Activated CD8-positive, alpha-beta memory T cell treated with anti-CD3 and anti-CD28 coated beads for 36 hours (primary cell): Measurements from ENCODE around the gene CHD9NB. TPM values are rescaled to one million over a fixed set of nuclear protein-coding genes. Genes with fewer than 3 reads are reported as not detected.
"Not testable (repeated sequence)": the region's sequence is repeated elsewhere in the genome, so short reads cannot be mapped to it uniquely, and the experiment has no call there.

ENCODE experiments used
- CTCF ChIA-PET: fragments of 350-600 bp; sonication (Branson Sonifier 250); formaldehyde crosslinking; loops from one replicate; lab custom pipeline; 2021; ENCODE audit warnings: antibody characterized with exemption; lab: Charles Lee
- POLR2A ChIA-PET: fragments of 350-600 bp; sonication (Branson Sonifier 250); formaldehyde crosslinking; loops from one replicate; lab custom pipeline; 2021; ENCODE audit warnings: antibody characterized with exemption; lab: Charles Lee
- total RNA-seq, 2 experiments: library from RNA; stranded (reverse); gene quantifications; one replicate each; pipeline ENCODE4 v1.2.3, GENCODE V29; 2021

Gene CHD9NB
- total RNA-seq, 2 experiments from 2014 or later = 0.31 to 0.32 TPM

DNA sequence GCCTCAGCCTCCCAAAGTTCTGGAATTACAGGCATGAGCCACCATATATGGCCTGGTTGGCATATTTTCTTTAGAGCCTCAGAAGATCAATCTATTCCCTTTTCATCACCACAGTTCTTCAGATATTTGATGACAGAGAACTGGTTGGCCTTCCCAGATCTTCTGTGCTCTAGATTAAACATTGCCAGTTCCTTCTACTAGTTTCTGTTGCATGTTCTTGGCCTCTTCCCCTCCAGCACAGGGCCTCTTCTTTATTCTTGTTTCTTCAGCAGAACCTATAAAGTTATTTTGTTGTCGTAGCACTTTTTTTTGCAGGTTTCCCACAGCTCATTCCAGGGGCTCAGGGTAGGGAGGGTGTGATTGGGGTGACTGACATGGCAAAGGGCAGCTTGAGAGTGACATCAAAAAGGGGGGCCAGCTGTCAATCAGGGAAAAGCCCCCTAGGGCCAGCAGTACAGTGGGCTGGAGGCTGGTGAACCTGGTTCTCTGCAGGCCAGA, 11.4 kb upstream of the CHD9NB start:
- CTCF ChIA-PET = interaction anchor here (2.1 kb wide), 1 partner anchor 9 kb away, joined by 8 read pairs; the partner anchor contains the start of gene CHD9
- POLR2A ChIA-PET = no interaction called here

DNA sequence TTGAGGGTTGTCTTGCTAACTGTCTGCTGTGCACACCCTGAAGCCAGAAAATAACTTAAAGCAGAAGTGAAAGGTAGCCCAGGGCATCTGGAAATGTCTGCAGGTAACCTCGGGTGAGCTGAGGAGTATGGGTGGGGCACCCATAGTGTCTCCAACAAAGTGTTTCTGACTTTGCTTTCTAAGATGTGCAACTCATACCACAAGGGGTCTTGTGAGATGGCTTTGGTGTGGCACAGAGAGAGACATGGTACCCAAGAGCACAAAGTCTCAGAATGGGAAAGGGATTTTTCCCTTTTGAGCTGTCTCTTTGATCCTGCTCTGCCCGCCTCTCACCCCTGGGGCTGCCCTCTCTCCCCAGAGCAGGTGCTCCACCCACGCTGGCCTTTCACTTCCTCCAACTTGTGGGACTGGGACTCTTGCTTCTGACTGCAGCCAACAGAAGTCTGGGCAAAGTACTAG, 9.0 kb upstream of the CHD9NB start:
- ChIA-PET POLR2A (no interaction called here), CTCF (interaction anchor here (0.7 kb wide), 1 partner anchor 146 kb away, joined by 3 read pairs; no protein-coding TSS in a partner anchor)

DNA sequence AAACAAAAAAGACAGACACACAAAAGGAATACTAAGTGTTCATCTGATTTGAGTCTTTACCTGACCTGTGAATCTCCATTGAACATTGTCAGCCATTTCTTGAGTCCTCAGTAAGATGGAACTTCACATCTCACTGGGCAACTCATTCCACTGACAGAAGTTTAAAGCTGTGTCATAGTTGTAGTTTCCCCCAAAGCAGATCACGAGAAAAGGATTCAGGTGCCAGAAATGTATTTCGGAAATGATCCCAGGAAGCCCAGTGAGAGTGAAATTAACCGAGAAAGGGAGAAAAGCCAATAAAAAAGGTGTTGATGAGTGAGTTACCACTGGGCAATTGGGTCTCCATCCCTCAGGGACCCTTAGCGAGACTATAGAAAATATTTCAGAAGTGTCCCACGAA, 8.6 kb upstream of the CHD9NB start:
- ChIA-PET POLR2A (no interaction called here), CTCF (no interaction called here)

DNA sequence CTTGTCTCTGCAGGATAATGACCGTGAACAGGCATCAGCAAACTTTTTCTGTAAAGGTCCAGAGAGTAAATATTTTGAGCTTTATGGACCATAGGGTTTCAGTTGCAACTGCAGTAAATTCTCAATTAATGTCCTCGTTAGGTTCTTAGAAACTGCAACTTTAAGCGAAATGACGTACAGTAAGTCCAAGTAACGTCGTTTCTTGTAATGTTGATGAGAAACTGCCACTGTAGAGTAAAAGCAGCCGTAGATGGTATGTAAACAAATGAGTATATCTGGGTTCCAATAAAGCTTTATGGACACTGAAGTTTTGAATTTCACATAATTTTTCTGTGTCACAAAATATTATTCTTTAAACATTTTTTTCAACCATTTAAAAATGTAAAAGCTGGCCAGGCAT, 7.0 kb upstream of the CHD9NB start:
- ChIA-PET POLR2A (interaction anchor here (0.6 kb wide), 1 partner anchor 41 kb away, joined by 4 read pairs; no protein-coding TSS in a partner anchor), CTCF (no interaction called here)

DNA sequence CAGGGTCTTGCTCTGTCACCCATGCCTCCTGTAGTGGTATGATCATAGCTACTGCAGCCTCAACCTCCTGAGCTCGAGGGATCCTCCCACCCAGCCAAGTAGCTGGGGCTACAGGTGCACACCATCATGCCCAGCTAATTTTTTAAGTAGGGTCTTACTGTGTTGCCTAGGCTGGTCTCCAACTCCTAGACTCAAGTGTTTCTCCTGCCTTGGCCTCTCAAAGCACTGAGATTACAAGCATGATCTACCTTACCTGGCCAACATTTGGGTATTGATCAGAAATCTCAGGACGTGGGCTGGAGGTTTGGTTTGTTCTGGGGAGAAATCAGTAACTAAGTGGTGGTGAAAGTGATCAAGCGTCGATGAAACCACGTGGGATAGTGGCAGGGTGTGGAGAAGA, 6.2 kb upstream of the CHD9NB start:
- ChIA-PET CTCF (no interaction called here), POLR2A (no interaction called here)

DNA sequence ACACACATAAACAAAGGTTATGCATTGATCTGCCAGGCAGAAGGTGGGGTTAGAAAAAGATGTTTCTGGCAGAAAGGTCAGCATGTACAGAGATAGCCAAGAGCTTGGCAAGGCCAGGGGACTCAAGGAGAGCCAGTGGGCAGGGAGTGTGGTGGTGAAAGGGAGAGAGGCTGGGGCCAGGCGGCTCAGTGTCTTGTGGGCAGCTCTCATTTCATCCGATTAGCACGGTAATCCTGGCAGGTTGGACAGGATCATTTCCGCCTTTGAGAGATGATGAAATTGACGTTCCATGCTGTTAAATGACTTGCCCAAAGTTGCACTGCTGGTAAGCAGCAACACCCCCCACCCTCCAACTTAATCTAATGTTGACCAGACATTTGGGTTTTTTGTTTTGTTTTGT, 5.7 kb upstream of the CHD9NB start:
- ChIA-PET CTCF (interaction anchor here (1.5 kb wide), 1 partner anchor 192 kb away, joined by 3 read pairs; no protein-coding TSS in a partner anchor), POLR2A (no interaction called here)

DNA sequence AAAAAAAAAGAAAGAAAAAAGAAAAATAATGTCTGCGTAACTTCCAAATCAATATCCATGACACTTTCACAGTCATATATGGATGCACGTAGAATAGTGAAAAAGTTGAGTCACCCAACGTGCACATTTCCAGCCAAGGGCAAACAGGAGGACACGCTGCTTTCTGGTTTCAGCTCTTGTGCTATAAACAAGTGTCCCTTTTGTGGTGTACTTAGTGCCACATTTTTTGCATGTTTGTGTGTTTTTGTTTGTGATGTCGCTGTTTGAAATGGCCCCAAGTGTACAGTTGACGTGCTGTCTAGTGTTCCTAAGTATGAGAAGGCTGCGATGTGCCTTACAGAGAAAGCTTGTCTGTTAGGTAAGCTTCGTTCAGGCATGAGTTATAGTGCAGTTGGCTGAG, 5.0 kb upstream of the CHD9NB start:
- CTCF ChIA-PET = interaction anchor here (1.5 kb wide), 1 partner anchor 193 kb away, joined by 3 read pairs; no protein-coding TSS in a partner anchor
- POLR2A ChIA-PET = interaction anchor here (0.6 kb wide), 1 partner anchor 47 kb away, joined by 3 read pairs; no protein-coding TSS in a partner anchor

DNA sequence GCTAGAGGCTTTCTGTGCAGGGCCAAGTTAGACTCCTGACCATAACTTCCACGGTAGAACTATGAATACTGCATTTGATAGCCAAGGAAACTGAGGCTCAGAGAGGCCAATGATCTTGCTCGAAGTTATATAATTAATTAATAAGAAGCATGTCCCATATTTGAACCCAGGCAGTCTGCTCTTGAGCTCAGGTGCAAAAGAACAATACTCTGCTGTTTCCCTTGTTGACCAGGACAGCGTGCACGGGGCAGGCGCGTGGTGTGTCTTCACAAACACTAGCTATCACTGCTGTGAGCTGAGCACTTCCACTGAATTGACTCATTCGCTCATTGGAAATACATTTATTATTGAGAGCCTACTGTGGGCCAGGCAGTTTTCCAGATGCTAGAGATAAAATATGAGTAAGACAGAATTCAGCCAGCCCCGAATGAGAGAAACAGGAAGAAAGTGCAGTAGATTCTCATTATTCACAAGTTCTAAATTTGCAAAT, 3.7 kb upstream of the CHD9NB start:
- POLR2A ChIA-PET = interaction anchor here (1.3 kb wide), 1 partner anchor 43 kb away, joined by 5 read pairs; no protein-coding TSS in a partner anchor
- CTCF ChIA-PET = interaction anchor here (1.0 to 1.2 kb wide), 2 partner anchors 74 to 103 kb away, joined by 3 read pairs; no protein-coding TSS in a partner anchor

DNA sequence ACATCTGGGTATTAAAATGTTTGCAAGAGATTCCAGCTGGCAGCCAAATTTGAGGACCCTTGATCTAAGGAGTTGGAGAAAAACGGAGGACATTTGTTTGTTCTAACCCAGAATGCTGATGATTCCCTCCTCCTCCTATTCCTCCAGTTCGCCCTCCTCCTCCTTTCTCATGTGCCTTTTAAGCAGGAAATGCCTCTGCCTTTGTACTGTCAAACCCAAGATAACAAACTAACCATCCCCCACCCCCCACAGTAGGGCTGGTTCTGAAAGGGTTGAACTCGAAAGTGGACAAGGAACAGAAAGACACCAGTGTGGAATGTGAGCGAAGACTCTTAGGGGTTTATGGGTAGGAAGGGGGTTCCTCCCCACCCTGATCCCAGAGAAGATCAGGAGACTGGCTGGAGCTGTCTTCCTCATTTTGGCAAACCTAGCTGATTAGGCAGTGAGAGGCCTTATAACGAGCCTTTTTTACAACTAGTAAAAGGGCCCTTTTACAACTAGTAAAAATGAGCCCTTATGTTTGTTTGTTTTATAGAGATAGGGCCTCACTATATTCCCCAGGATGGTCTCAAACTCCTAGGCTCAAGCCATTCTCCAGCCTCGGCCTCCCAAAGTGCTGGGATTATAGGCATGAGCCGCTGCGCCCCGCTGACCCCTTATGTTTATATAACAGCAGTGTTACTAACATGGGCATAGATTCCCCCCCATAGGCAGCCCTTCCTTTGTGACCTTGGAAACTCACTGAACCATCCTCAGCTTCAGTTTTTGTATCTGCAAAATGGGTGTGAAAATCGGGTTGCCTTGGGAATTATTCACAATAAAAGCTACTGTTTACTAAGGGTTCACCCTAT, 3.1 kb upstream of the CHD9NB start:
- POLR2A ChIA-PET = interaction anchor here (0.6 to 1.3 kb wide), 4 partner anchors 43 to 379 kb away, joined by 3 to 5 read pairs (median 3); no protein-coding TSS in a partner anchor
- CTCF ChIA-PET = interaction anchor here (0.8 to 2.0 kb wide), 15 partner anchors 8 to 402 kb away, joined by 3 to 9 read pairs (median 4); no protein-coding TSS in a partner anchor

DNA sequence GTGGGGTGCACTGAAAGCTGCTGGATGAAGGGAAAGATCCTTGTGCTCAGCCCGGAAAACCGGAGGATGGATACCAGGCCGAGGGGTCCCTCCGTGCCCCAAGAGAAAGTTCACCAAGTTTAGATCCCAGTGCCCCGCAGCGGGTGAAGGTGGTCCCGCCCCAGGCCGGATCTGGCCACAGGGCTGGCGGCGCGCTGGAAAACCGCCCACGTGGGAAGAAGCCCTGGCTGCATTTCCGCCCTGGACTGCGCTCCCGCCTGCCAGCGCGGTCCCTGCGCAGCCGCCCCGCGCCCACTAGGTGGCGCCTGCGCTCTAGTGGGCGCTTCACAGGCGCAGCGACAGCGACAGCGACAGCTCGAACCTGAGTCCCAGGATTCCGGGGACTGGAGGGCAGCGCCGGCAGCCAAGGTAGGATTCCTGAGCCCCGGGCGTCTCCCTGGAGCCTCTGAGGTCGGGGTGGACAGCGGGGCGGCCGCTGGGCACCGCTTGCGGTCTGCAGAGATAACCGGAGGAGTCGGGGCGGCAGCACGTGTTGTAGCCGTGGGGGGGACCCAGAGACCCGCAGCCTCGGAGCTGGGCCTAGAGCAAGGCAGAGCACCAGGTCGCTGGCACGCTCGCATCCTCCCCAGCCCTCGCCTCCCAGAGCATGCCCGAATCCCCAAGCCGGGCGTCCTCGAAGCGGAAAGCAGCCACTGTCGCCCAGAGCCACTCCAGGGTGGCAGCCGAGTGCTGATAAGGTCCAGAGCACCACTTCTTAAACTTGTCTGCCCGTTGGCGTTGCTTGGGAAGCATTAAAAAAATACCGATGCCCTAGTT, 2.2 kb upstream of the CHD9NB start, which contains the start of gene CHD9:
CHD9 (plus strand) TSS at position 322 of the 816 bp plus-strand sequence. CDS start 101,099 bp downstream, outside the sequence.
- POLR2A ChIA-PET = interaction anchor here (0.6 to 1.3 kb wide), 5 partner anchors 38 to 380 kb away, joined by 3 to 5 read pairs (median 3); no protein-coding TSS in a partner anchor
- CTCF ChIA-PET = interaction anchor here (0.7 to 2.0 kb wide), 19 partner anchors 9 to 475 kb away, joined by 3 to 9 read pairs (median 4); no protein-coding TSS in a partner anchor

DNA sequence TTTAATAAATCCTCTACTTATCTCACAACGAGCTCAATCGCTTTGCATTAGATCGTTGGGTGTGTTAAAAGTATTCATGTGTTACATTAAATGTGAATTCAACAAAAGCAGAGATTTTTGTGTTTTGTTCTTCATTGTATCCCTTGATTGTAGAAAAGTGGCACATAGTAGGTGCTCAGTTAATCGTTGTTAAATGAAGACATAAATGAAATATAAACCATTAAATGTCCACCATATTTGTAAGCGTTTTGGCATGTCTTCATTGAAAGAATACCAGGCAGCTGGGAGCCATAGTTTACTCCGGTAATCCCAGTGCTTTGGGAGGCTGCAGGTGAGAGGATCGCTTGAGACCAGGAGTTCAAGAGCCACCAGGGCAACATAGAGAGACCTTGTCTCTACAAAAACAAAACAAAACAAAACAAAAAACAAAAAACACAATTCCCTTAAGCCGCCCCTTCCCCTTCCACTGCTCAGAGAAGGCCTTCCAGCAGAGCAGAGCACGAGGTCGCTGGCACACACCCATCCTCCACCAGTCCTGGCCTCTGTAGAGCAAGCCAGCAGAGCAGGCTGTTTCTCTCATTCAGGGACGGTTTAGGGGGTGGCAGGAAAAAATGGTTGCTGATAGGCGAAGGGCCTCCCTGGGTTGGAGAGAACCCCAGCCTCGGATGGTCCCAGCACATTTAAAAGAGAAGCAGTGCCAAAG, 1.4 kb upstream of the CHD9NB start:
- CTCF ChIA-PET = interaction anchor here (0.7 to 2.0 kb wide), 10 partner anchors 10 to 476 kb away, joined by 3 to 9 read pairs (median 4); no protein-coding TSS in a partner anchor
- POLR2A ChIA-PET = interaction anchor here (0.6 to 1.1 kb wide), 2 partner anchors 39 to 381 kb away, joined by 3 read pairs; no protein-coding TSS in a partner anchor

DNA sequence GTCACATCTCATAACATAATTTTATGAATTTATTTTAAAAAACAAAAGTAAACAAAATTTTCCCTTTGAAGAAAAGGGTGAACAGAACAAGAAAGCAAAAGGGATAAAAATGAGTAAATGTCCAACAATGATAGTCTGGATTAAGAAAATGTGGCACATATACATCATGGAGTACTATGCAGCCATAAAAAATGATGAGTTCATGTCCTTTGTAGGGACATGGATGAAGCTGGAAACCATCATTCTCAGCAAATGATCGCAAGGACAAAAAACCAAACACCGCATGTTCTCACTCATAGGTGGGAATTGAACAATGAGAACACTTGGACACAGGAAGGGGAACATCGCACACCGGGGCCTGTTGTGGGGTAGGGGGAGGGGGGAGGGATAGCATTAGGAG, 1.4 kb downstream of the CHD9NB start:
- POLR2A ChIA-PET = not testable (repeated sequence)

DNA sequence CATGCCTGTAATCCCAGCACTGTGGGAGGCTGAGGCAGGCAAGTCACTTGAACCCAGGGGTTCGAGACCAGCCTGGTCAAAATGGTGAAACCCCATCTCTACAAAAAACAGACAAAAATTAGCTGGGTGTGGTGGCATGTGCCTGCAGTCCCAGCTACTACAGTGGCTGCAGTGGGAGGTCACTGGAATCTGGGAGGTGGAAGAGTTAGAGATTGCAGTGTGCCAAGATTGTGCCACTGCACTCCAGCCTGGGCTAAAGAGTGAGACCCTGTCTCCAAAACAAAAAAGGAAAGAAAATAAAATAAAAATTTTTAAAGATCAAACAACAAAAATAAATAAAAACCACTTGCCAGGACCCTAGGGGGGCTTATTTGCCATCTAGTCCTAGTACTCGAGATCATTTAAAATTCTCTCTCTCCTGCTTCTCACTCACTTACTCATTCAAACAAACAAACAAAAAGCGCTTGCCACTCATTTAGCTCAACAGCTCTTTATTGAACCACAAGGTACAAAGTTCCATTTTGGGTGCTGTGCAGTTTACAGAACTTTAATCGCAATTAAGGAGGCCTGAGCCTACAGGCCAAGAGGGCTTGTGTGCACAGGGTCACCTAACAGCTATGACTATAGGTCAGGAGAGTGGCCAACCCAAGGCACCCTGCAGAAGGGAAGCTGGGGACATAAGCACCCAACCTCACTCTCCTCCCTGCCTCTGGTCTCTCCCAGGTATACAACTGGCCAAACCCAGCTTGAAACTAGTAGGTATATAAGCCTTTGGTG, 4.4 kb downstream of the CHD9NB start:
- CTCF ChIA-PET = no interaction called here

More for the DNA sequence above, 1.4 kb downstream of the CHD9NB start:
- CTCF ChIA-PET = not testable (repeated sequence)

DNA sequence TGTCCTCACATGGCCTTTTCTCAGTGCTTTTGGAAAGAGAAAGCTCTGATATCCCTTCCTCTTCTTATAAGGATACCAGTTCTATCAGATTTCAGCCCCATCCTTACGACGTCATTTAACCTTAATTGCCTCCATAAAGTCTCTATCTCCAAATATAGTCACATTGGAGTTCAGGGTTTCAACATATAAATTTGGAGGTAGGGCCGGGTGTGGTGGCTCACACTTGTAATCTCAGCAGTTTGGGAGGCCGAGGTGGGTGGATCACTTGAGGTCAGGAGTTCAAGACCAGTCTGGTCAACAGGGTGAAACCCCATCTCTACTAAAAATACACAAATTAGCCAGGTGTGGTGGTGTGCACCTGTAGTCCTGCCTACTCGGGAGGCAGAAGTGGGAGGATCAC, 5.2 kb downstream of the CHD9NB start:
- POLR2A ChIA-PET, CTCF ChIA-PET: not testable (repeated sequence)

More for the DNA sequence above, 4.4 kb downstream of the CHD9NB start:
- POLR2A ChIA-PET = no interaction called here

DNA sequence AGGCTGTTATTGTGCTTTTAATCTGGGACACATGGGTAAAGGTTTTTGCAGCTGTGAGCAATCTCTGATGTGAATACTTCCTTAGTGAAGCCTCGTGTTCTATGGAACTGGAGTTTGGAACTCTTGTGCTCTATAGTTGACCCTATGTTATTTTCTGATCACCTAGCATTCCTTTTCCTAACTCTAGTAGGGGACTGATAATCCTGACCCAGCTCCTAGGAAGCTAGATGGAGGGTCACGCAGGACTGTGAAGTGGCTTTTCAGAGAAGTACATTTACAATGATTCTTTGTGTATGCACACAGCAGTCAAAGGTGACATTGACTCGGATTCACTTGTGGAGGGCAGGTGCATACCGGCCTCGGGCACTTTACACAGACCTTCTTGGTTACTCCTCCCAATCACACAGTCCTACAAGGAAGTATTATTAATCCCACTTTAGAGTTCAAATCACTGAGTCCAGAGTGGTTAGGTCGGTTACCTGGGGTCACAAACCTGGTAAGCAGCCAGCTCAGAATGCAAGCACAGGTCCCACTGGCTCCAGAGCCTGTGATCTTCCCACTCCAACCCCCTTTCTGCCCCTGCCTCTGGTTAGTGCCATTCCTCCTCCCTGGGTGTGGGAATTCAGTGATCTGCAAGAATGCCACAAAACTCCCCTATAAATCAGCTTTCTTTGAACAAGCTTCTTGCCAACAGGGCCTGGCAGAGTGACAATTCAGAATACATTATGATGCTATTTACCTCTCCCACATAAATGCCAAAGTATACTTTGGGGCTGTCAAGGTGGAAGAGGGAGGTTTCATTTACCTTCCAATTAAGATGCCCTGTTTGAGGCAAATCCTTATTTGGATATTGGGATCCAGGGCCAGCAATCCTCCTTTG, 7.1 kb downstream of the CHD9NB start:
- ChIA-PET CTCF (no interaction called here), POLR2A (no interaction called here)

DNA sequence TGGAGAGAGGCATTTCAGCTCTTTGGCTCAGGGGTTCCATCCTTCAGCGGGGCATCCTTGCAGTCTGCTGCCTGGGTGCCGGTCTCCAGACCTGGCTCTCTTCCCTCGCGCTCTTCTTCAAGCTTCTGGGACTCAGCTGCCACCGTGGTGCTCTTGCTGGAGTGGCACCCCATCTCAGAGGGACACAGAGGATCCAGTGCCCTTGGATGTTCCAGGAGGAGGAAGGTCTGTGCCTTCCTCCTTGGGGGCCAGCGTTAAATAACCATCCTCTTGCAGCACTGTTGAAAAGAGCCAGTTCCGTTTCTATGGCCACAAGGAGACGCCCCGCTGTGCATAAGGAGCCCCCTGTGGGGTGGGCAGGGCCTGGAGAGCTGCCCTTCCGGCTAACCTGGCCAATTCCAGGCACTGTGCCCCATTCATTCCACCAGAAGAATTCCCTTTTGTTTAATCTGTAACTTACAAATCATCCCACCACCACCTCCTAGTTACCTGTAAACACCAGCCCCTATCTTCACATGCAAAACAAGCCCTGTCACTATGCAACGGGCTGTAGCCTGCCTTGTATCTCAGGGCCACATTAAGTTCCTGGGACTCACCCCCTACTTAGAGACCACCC, 8.6 kb downstream of the CHD9NB start:
- POLR2A ChIA-PET = no interaction called here

More for the DNA sequence above, 8.6 kb downstream of the CHD9NB start:
- CTCF ChIA-PET = no interaction called here
